PC-3 (cell line): ENCODE data around the gene SEPTIN14. TPM values are rescaled to one million over a fixed set of nuclear protein-coding genes. Genes with fewer than 3 reads are reported as not detected.
"Not testable (repeated sequence)": the region's sequence is repeated elsewhere in the genome, so short reads cannot be mapped to it uniquely, and the experiment has no call there.

Experiments
- ATAC-seq: fragments of 200-7000 bp; cut with Tn5 transposase; 2 replicates; pipeline ENCODE4 v1.9.1; 2020; ENCODE audit warnings: mild to moderate bottlenecking, moderate library complexity
- Bru-seq: library from RNA; stranded (reverse); fragments of 400-500 nt; gene quantifications from one replicate; lab custom pipeline; 2021; lab: Mats Ljungman, UMichigan
- BruChase-seq, 2 experiments: library from RNA; stranded (reverse); fragments of 400-500 nt; gene quantifications; one replicate each; lab custom pipeline; 2021; lab: Mats Ljungman, UMichigan
- BruUV-seq: library from RNA; stranded (reverse); fragments of 400-500 nt; replicated peaks from 2 replicates; lab custom pipeline; 2021; lab: Mats Ljungman, UMichigan
- CTCF ChIA-PET: fragments of 300-600 bp; sonication (Branson Sonifier 250); formaldehyde crosslinking; loops from one replicate; lab custom pipeline; 2022; ENCODE audit warnings: antibody characterized with exemption; lab: Charles Lee
- POLR2A ChIA-PET: fragments of 300-600 bp; sonication (Branson Sonifier 250); formaldehyde crosslinking; loops from one replicate; lab custom pipeline; 2022; ENCODE audit warnings: antibody characterized with exemption; ENCODE audit not compliant: unreplicated experiment; lab: Charles Lee
- DNase-seq: peaks from one replicate; pipeline ENCODE4 v3.0.0-alpha.2; 2015
- H2AFZ ChIP-seq: fragments of 300-600 bp; sonication (generic); 2 replicates; pipeline ENCODE4 v1.6.0; 2016; ENCODE audit warnings: antibody characterized with exemption, low read length
- H3F3A ChIP-seq: fragments of 300-600 bp; sonication (generic); one replicate; pipeline ENCODE4 v1.6.0; 2017; ENCODE audit warnings: antibody characterized with exemption, low read length, control low read depth, mild to moderate bottlenecking; ENCODE audit not compliant: unreplicated experiment
- H3K27ac ChIP-seq: fragments of 300-600 bp; sonication (generic); 2 replicates; pipeline ENCODE4 v1.5.1; 2016; ENCODE audit warnings: mild to moderate bottlenecking, low read length
- H3K27me3 ChIP-seq: fragments of 300-600 bp; sonication (generic); 2 replicates; pipeline ENCODE4 v1.6.1; 2016; ENCODE audit warnings: low read length, mixed read lengths
- H3K36me3 ChIP-seq: fragments of 300-600 bp; sonication (generic); 2 replicates; pipeline ENCODE4 v1.6.1; 2016; ENCODE audit warnings: low read depth, mixed run types, low read length, mixed read lengths
- H3K4me1 ChIP-seq: fragments of 300-600 bp; sonication (generic); 2 replicates; pipeline ENCODE4 v1.5.1; 2016; ENCODE audit warnings: low read length; ENCODE audit not compliant: insufficient read depth
- H3K4me2 ChIP-seq: fragments of 300-600 bp; sonication (generic); 2 replicates; pipeline ENCODE4 v1.6.0; 2016; ENCODE audit warnings: low read length
- H3K4me3 ChIP-seq: fragments of 300-600 bp; sonication (generic); 2 replicates; pipeline ENCODE4 v1.5.1; 2016; ENCODE audit warnings: mild to moderate bottlenecking, low read length, mixed read lengths
- H3K79me2 ChIP-seq: fragments of 300-600 bp; sonication (generic); 2 replicates; pipeline ENCODE4 v1.6.1; 2017; ENCODE audit warnings: low read length, mixed read lengths
- H3K9ac ChIP-seq: fragments of 300-600 bp; sonication (generic); 2 replicates; pipeline ENCODE4 v1.6.0; 2016; ENCODE audit warnings: mild to moderate bottlenecking, low read length
- H3K9me2 ChIP-seq: fragments of 300-600 bp; sonication (generic); replicated peaks from 2 replicates; pipeline ENCODE4 v1.6.1; 2016; ENCODE audit warnings: mixed run types, low read length, mixed read lengths
- H3K9me3 ChIP-seq: fragments of 300-600 bp; sonication (generic); 2 replicates; pipeline ENCODE4 v1.6.1; 2016; ENCODE audit warnings: low read length, mixed read lengths
- H4K20me1 ChIP-seq: fragments of 300-600 bp; sonication (generic); 2 replicates; pipeline ENCODE4 v1.6.1; 2016; ENCODE audit warnings: low read length, mixed read lengths
- CTCF ChIP-seq: fragments of 300-600 bp; sonication (generic); conservative IDR thresholded peaks from 2 replicates; pipeline ENCODE4 v1.5.1; 2017; ENCODE audit warnings: antibody characterized with exemption, low read depth, mild to moderate bottlenecking, low read length
- EZH2 ChIP-seq: fragments of 300-600 bp; sonication (generic); IDR thresholded peaks from one replicate; pipeline ENCODE4 v1.6.1; 2017; ENCODE audit warnings: antibody characterized with exemption, mild to moderate bottlenecking, low read length; ENCODE audit not compliant: unreplicated experiment
- EZH2phosphoT487 ChIP-seq: fragments of 300-600 bp; sonication (generic); IDR thresholded peaks from 2 replicates; pipeline ENCODE4 v1.6.1; 2018; ENCODE audit warnings: mild to moderate bottlenecking, antibody characterized with exemption, low read length, borderline replicate concordance
- intact Hi-C: fragments of 100-400 bp; cut with micrococcal nuclease; formaldehyde crosslinking; loops from 2 replicates; pipeline ENCODE4 v1.9.0; 2023
- long read RNA-seq: library from polyadenylated mRNA; unstranded; transcript quantifications from one replicate; pipeline ENCODE4 v2.0.0, GENCODE V29; 2021; ENCODE audit not compliant: unreplicated experiment
- total RNA-seq: library from RNA; depleted of rRNA; stranded (reverse); fragments of >200 nt; gene quantifications from 2 replicates; pipeline ENCODE4 v1.2.3, GENCODE V29; 2014; rRNA removed

The SEPTIN14 gene
- total RNA-seq (not detected in 2 replicates), Bru-seq, nascent RNA (percentile 3 among the genes with signal in this experiment), BruChase-seq, experiment 1, labeled RNA remaining after a 6-hour chase (not detected), BruChase-seq, experiment 2, labeled RNA remaining after a 2-hour chase (percentile 4 among the genes with signal in this experiment)
- long read RNA-seq, partial matches to known transcripts: 0 of 1 reads
- long read RNA-seq, other reads (novel, unspliced or antisense): 1 of 1 reads

- H3F3A ChIP-seq, H2AFZ ChIP-seq, H3K27me3 ChIP-seq, H3K9me3 ChIP-seq, H3K9ac ChIP-seq, CTCF ChIA-PET, H3K4me3 ChIP-seq, ATAC-seq, H3K4me2 ChIP-seq, intact Hi-C loops, DNase-seq, H3K4me1 ChIP-seq, H4K20me1 ChIP-seq, BruUV-seq, H3K9me2 ChIP-seq, H3K36me3 ChIP-seq, H3K79me2 ChIP-seq, POLR2A ChIA-PET, H3K27ac ChIP-seq: not testable (repeated sequence)
These were observed at the start of gene SEPTIN14 for GRCh38 chr7:55862652-55863051. Gene SEPTIN14, minus strand, starts transcription at chr7:55862752. Its CDS starts 756 bp downstream, at chr7:55861996.

- no peak for TF ChIP-seq EZH2
- TF ChIP-seq EZH2phosphoT487: no peak
- TF ChIP-seq CTCF: no peak
- Histone ChIP-seq H3K4me2 (no peak overlapping the region), H3K9ac (no peak overlapping the region), H4K20me1 (no peaks in the 10 kb centered on the region), H3K9me2 (no peaks in the 10 kb centered on the region), H3K9me3 (no peaks in the 10 kb centered on the region), H3K4me1 (no peaks in the 10 kb centered on the region), H3K4me3 (no peak overlapping the region), H3F3A (no peaks in the 10 kb centered on the region), H2AFZ (no peak overlapping the region), H3K79me2 (no peaks in the 10 kb centered on the region), H3K27me3 (no peaks in the 10 kb centered on the region), H3K27ac (no peak overlapping the region), H3K36me3 (no peaks in the 10 kb centered on the region; the same call in 1 of the 2 replicates)
- no peak for ATAC-seq
- intact Hi-C loops: no loop called here
- no peak for DNase-seq
- BruUV-seq: no TSS peak
- ChIA-PET CTCF (no interaction called here), POLR2A (no interaction called here)
These were observed 41.6 kb upstream of the SEPTIN14 start for GRCh38 chr7:55903985-55904759.

DNA sequence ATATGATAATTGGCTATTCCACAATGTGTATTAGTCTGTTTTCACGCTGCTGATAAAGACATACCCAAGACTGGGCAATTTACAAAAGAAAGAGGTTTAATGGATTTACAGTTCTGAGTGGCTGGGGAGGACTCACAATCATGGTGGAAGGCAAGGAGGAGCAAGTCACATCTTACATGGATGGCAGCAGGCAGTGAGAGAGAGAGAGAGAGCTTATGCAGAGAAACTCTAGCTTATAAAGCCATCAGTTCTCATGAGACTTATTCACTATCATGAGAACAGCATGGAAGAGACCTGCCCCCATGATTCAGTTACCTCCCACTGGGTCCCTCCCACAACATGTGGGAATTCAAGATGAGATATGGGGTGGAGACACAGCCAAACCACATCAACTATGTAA is 38.5 kb upstream of the SEPTIN14 start:
- DNase-seq, POLR2A ChIA-PET, H3F3A ChIP-seq, ATAC-seq, H3K4me3 ChIP-seq, H3K36me3 ChIP-seq, H3K4me1 ChIP-seq, BruUV-seq, H3K79me2 ChIP-seq, H2AFZ ChIP-seq, H3K27me3 ChIP-seq, H4K20me1 ChIP-seq, intact Hi-C loops, CTCF ChIA-PET, H3K27ac ChIP-seq, H3K9ac ChIP-seq, H3K9me3 ChIP-seq, H3K9me2 ChIP-seq, H3K4me2 ChIP-seq: not testable (repeated sequence)
